Left lobe of liver (tissue), 2 donors: ENCODE results near the gene ENAH. TPM values are rescaled to one million over a fixed set of nuclear protein-coding genes. Genes with fewer than 3 reads are reported as not detected.

Experiments used
- ATAC-seq: fragments of 200-7000 bp; cut with Tn5 transposase; one replicate; pipeline ENCODE4 v1.9.1; 2020; ENCODE audit warnings: mild to moderate bottlenecking, moderate library complexity
- DNase-seq: peaks from one replicate; pipeline ENCODE4 v3.0.0-alpha.2; 2020; ENCODE audit warnings: low spot score
- total RNA-seq: library from RNA; stranded (reverse); gene quantifications from one replicate; pipeline ENCODE4 v1.2.1, GENCODE V29; 2021
- donor health status: DM: no; HTN: no; CAD: no; lungs with moderate emphysema.
- donor health status: DM: no; HTN: yes; CAD: no.

The ENAH gene
- total RNA-seq, 1 donor from 2014 or later, result 21.3 TPM

GRCh38 chr1:225573216-225573615 is 79.7 kb downstream of the ENAH start:
- no peak for ATAC-seq
- no peak for DNase-seq

DNA sequence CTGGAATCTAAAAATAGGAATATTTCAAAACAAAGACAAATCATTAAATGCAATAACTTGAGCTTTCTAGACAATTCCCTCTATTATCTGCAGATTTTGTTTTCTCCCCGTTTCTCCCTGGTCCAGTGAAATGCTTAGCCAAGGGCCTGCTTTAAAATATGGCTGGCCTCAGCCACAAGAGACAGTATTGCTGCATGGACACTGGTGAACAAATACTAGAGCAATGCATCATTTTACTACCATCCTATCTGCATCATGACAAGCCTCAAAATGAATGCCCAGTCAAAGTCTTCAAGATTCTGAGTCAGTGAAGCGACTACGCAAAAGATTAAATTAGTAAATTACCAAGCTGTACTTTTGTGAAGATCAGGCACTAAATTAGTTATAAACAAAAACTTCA is 80.5 kb downstream of the ENAH start:
- ATAC-seq (peak; percentile 59), DNase-seq (no peak)

GRCh38 chr1:225567789-225568188 is 85.1 kb downstream of the ENAH start:
- no peak for DNase-seq
- peak; percentile 40 for ATAC-seq

DNA sequence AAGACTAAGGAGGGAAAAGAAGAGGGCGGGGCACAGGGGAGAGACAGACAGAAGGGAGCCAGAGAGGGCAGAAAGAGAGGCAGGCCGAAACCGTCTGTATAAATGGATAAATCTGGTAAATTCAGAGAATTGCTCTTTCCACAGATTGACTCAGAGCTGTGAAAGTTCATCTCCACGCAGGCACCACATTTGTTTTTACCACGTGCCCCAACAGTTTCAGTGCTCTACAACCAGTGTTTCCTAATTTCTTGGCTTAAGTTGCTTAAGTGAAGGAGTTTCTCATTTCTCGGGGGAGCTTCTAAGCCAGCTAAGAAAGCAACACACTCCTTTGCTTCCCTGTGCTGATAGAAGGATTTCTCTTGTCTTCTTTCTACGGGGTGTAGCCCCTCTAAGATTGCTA is 87.1 kb downstream of the ENAH start:
- no peak for DNase-seq
- no peak for ATAC-seq

- ATAC-seq, result no peak
- no peak for DNase-seq
These were observed 91.2 kb downstream of the ENAH start for GRCh38 chr1:225561675-225562074.

- DNase-seq (no peak), ATAC-seq (no peak)
These were observed 93.0 kb downstream of the ENAH start for GRCh38 chr1:225559902-225560301.

DNA sequence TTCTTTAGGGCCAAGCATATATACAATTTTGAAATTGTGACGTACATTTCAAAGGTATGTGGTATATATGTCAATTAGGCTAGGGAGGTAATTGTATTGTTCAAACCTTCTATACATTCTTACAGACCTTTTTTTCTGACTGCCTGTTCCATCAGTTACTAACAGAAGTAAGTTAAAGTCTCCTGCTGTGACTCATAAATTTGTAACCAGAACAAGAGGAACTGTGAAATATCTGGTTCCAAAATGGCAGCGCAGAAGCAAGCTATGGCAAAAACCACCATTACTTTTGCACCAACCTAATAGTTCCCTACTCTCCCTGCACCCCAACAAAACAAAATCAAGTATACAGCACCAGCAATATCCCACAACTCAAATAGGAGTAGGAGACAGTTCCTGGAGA is 93.6 kb downstream of the ENAH start:
- no peak for ATAC-seq

GRCh38 chr1:225556694-225557093 is 96.2 kb downstream of the ENAH start:
- ATAC-seq (no peak), DNase-seq (no peak)

More for the DNA sequence above, 93.6 kb downstream of the ENAH start:
- no peak for DNase-seq

- DNase-seq (no peak), ATAC-seq (no peak)
These were observed 97.1 kb downstream of the ENAH start for GRCh38 chr1:225555821-225556220.

DNA sequence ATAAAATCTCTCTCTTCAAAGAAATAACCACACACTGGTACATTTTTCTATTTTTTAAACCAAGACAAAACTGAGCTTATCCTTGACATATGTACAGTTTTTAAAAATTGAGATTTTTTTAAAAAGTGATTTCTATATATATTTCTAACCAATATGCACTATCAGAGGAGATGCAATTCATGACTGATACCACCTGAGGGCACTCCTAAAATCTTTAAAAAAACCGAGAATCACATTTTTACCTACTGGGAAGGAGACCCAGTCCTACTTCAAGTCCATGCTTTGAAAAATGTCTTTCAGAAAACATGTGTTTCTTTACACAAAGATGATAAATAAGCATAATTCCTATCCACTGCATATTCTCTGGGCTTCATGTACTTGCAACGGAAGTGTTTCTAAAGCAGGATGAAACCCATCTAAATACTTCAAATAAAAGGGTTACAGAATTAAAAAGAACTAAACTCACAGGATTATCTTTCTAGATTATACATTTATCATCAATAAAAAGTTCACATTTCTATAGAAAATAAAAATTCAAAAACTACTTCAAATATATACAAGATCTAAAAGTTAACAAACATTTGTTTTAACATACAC is 98.6 kb downstream of the ENAH start:
- no peak for DNase-seq
- ATAC-seq, result peak; percentile 81

DNA sequence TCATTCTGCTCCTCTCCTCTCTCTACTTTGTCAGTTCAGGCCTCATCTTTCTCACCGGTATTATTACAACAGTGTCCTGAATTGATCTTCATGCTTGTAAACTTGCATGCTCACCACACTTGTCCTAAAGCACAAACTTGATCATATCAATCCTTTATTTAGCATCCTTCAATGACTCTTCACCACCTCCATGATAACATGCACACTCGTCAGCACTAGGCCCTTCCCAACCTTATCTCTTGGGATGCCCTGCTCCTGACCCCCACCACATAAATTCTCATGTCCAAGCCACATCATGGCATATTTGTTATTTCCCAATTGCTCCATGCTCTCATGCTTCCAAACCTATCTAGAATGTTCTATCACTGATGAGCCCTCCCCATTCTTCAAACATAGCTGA is 103.1 kb downstream of the ENAH start:
- ATAC-seq (no peak), DNase-seq (no peak)

GRCh38 chr1:225548140-225548857 is 104.6 kb downstream of the ENAH start:
- no peak for DNase-seq
- ATAC-seq, result no peak

GRCh38 chr1:225545649-225546048 is 107.3 kb downstream of the ENAH start:
- DNase-seq, result no peak
- no peak for ATAC-seq

GRCh38 chr1:225544924-225545323 is 108.0 kb downstream of the ENAH start:
- no peak for ATAC-seq
- DNase-seq, result no peak

GRCh38 chr1:225544263-225544662 is 108.7 kb downstream of the ENAH start:
- DNase-seq, result no peak
- ATAC-seq, result no peak

DNA sequence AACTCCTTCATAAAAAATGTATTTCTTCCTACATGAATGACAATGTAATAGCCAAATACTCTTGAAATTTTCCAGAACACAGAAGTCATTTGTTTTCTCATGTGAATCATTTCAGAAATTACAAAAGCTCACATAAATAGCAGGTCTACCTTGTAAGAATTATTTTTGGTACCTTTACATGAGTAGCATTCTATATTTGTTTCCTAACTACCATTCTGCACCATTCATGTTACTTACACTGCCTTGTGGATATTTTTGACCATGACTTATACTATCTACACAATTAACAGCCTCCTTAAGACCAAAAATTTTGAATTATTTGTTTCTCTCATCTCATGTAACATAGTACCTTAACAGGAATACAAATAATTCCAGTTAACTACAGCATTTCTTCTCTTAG is 109.6 kb downstream of the ENAH start:
- DNase-seq (no peak), ATAC-seq (no peak)

DNA sequence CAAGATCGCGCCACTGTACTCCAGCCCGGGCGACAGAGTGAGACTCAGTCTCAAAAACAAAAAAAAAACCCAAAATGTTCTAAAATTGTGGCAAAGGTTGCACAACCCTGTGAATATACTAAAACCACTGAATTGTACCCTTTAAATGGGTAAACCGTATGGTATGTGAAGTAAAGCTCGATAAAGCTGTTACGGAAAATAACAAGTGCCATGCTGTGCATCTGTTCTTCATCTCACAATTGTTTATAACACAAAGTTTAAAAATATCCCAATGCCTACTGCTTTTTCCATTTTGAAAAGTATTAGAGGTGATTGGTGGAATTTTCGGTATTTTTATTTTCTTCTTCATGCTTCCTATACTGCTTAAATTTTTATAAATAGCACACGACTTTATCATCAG is 111.5 kb downstream of the ENAH start:
- ATAC-seq (no peak), DNase-seq (no peak)

DNA sequence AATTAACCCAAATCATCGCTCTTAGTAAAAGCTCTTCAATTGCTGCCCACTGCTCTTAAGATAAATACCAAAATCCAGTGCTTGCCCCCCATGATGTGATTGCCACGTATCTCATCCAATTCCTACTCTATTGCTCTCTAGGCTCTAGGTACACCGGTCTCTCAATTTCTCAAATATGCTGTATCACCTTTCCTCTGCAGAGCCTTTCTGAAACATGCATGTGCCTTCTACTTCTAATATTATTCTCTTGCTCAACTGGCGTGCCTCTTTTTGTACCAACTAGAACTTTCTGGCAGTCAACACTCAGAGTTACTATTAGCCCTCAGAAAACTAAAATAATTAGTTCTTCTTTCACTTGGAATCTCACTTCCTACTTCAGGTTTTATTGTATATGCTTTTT is 113.3 kb downstream of the ENAH start:
- DNase-seq, result no peak
- no peak for ATAC-seq

DNA sequence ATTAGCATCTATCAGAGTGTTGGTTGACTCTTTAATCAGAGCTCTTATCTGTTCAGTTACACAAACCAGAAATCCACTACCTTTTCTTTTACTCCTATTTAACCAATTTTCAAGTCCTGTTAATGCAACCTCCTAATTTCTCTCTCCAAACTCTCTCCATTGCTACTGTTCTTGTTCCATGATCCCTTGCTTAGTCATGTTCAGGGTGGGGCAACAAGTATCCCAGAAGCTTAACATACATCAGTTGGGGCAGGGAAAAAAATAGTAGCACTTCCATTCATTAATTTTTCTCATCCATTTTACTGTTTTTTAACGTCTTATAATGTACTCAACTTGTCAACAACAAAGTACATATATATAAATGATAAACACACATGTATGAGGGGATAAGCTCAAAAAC is 113.9 kb downstream of the ENAH start:
- ATAC-seq, result no peak
- no peak for DNase-seq

DNA sequence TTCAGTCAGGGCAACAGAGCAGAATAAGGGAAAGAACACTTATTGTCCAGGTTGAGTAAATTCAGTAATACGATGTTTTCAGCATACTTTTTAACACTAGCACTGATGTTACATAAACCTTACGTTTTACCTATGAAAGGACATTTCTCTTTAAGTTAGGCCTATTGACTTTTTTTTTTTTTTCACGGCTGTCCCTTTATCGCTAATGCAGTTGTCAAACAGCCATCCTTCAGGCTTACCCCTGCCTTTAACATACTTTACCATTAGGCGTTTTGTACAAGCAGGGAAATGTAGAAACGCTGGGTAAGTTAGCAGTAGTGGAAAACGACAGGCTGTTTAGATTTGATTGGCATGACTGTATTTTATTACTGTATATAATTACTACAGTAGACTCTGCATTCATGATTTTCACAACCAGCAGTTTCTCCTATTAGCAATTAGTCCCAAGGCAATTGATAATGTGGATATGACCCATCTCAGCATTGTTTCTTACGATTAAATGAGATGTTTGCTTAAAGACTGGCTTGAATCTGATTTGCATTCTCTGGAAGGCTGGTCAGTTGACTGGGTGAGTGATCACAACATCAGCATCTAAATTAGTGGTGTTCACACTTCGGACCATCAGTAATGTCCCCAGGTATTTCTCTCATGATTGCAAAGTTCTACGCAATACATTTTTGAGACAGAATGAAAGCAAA is 115.2 kb downstream of the ENAH start:
- ATAC-seq (no peak), DNase-seq (no peak)

- no peak for DNase-seq
- ATAC-seq, result no peak
These were observed 117.6 kb downstream of the ENAH start for GRCh38 chr1:225535280-225535679.

GRCh38 chr1:225534772-225535171 is 118.2 kb downstream of the ENAH start:
- ATAC-seq, result no peak
- DNase-seq, result no peak
